Measurements from ENCODE around the gene ZC2HC1B. TPM values are rescaled to one million over a fixed set of nuclear protein-coding genes. Genes with fewer than 3 reads are reported as not detected.

The ZC2HC1B gene
- total and polyA plus RNA-seq, 9 of the 15 experiments (the other 6 are each of a cell fraction or from before 2014, with no cell fraction given) = not detected

GRCh38 chr6:143877584-143878271 is 13.5 kb downstream of the ZC2HC1B start:
- CTCF ChIA-PET (ENCODE audit: low intra/inter-chr PET ratio) = no interaction called here
- no peak for DNase-seq (ENCODE audit: extremely low read depth in 1 of 4, low spot score in 3 of 4)
- in situ Hi-C loops (cut with MboI) (no loop called here), intact Hi-C loops (cut with micrococcal nuclease) (no loop called here)
- no TSS peak for BruUV-seq (replicated peaks)
- FAIRE-seq = no peak
- H3K79me2 ChIP-seq (ENCODE audit: control insufficient read depth, insufficient read depth, low read length) = no peaks in the 10 kb centered on the region
- no peaks in the 10 kb centered on the region for H3K9me1 ChIP-seq (ENCODE audit: control insufficient read depth, insufficient read depth, low read length)
- POLR2A ChIA-PET = interaction anchor here (0.6 to 1.0 kb wide), 2 partner anchors 7 to 17 kb away, joined by 3 read pairs; no protein-coding TSS in a partner anchor
- H3K27me3 ChIP-seq (ENCODE audit: control insufficient read depth in 2 of 2, insufficient read depth in 2 of 2, low read length in 2 of 2) = no peaks in the 10 kb centered on the region
- no peak overlapping the region for H3K4me2 ChIP-seq (ENCODE audit: insufficient read depth, low read length)
- H3K36me3 ChIP-seq (ENCODE audit: control insufficient read depth, insufficient read depth, low read length) = no peaks in the 10 kb centered on the region
- H4K20me1 ChIP-seq (replicated peaks; ENCODE audit: control insufficient read depth, insufficient read depth, low read length) = no peaks in the 10 kb centered on the region
- TF ChIP-seq ZBTB17 (CRISPR knock-in tag; IDR thresholded peaks at IDR 0.05) (no peak), ZFP1 (CRISPR knock-in tag; IDR thresholded peaks at IDR 0.05) (no peak), XRCC5 (IDR thresholded peaks at IDR 0.05; ENCODE audit: low read depth, low read length) (no peak), CCNT2 (IDR thresholded peaks at IDR 0.05; ENCODE audit: borderline replicate concordance, extremely low read depth, insufficient read length, low read depth, low read length) (no peak), ZNF655 (CRISPR knock-in tag; IDR thresholded peaks at IDR 0.05) (no peak), TEAD4 (IDR thresholded peaks at IDR 0.05; ENCODE audit: low read length) (no peak), TEAD4 (CRISPR knock-in tag; IDR thresholded peaks at IDR 0.05; ENCODE audit: borderline replicate concordance) (no peak), ESRRA (IDR thresholded peaks at IDR 0.05; ENCODE audit: borderline replicate concordance, low read depth) (no peak), ZBTB26 (CRISPR knock-in tag; IDR thresholded peaks at IDR 0.05) (no peak), DLX4 (CRISPR knock-in tag; IDR thresholded peaks at IDR 0.05) (no peak), SNRNP70 (optimal IDR thresholded peaks at IDR 0.05; ENCODE audit: low read depth, low read length) (no peak), ZKSCAN1 (IDR thresholded peaks at IDR 0.05; ENCODE audit: low read depth, low read length) (no peak), ZNF551 (CRISPR knock-in tag; IDR thresholded peaks at IDR 0.05) (no peak), NCOA6 (IDR thresholded peaks at IDR 0.05) (no peak), KLF10 (CRISPR knock-in tag; IDR thresholded peaks at IDR 0.05) (no peak), NFATC3 (IDR thresholded peaks at IDR 0.05) (no peak), ZNF12 (CRISPR knock-in tag; IDR thresholded peaks at IDR 0.05) (no peak), CBX3 (IDR thresholded peaks at IDR 0.05; ENCODE audit: borderline replicate concordance in 1 of 2, low read length in 2 of 2) (no peak), ZNF140 (CRISPR knock-in tag; IDR thresholded peaks at IDR 0.05) (no peak)
- H3K4me3 ChIP-seq = no peak overlapping the region
- 0% methylated on average over 1 of the region's 1 CpG for WGBS (ENCODE audit: insufficient coverage, low coverage, missing lambda C conversion rate)
- H2AFZ ChIP-seq (ENCODE audit: low read depth, low read length) = no peak overlapping the region
- H3K27ac ChIP-seq (ENCODE audit: extremely low read depth, low read depth, low read length) = no peak overlapping the region
- no peaks in the 10 kb centered on the region for H3K4me1 ChIP-seq (replicated peaks in 1 of 2; ENCODE audit: control insufficient read depth in 2 of 2, insufficient read depth in 2 of 2, low read length in 2 of 2)
- H3K9ac ChIP-seq (ENCODE audit: insufficient read depth in 1 of 2, low read depth in 2 of 2, low read length in 2 of 2) = no peak overlapping the region
- ATAC-seq = no peak
- peaks cover 4% of the 10 kb centered on the region; the same call in 1 of the 2 replicates for H3K9me3 ChIP-seq (replicated peaks; ENCODE audit: control insufficient read depth, insufficient read depth, low read depth, low read length)

Measured in K562 (cell line).